A549 (cell line): Measurements from ENCODE around the gene TXNRD1. TPM values are rescaled to one million over a fixed set of nuclear protein-coding genes. Genes with fewer than 3 reads are reported as not detected.

Source experiments
- ATOH8 ChIP-seq: fragments of 250-450 bp; sonication (Bioruptor Pico); IDR thresholded peaks from 2 replicates; pipeline ENCODE4 v1.5.0; 2020; ENCODE audit warnings: low read depth, mild to moderate bottlenecking, moderate library complexity
- BCL3 ChIP-seq: fragments of >200 bp; sonication (Bioruptor Twin); formaldehyde crosslinking; IDR thresholded peaks from 3 replicates; pipeline ENCODE4 v1.6.1; 2016
- BHLHE40 ChIP-seq: IDR thresholded peaks from 2 replicates; pipeline ENCODE4 v1.6.1; 2012; ENCODE audit warnings: low read depth, low read length, inconsistent platforms
- CBX8 ChIP-seq: fragments of 200-600 bp; sonication (generic); IDR thresholded peaks from 2 replicates; pipeline ENCODE4 v1.6.1; 2016
- CEBPB ChIP-seq, 2 experiments: fragments of >200 bp in 1 of 2; sonication (Bioruptor Twin) in 1 of 2; formaldehyde crosslinking in 1 of 2; IDR thresholded peaks; 2 replicates each; pipeline ENCODE4 v1.6.1; 2012 to 2016
- CHD2 ChIP-seq: fragments of 150-350 bp; IDR thresholded peaks from 2 replicates; pipeline ENCODE4 v1.6.1; 2014; ENCODE audit warnings: low read length; ENCODE audit not compliant: partially characterized antibody
- CHD4 ChIP-seq: fragments of 200-600 bp; sonication (generic); IDR thresholded peaks from 2 replicates; pipeline ENCODE4 v1.6.1; 2016; ENCODE audit warnings: antibody characterized with exemption, mild to moderate bottlenecking, borderline replicate concordance
- EHF ChIP-seq: fragments of 250-450 bp; sonication (Bioruptor Pico); IDR thresholded peaks from 2 replicates; pipeline ENCODE4 v1.5.0; 2020; ENCODE audit warnings: mild to moderate bottlenecking
- EHMT2 ChIP-seq: fragments of 200-600 bp; sonication (generic); IDR thresholded peaks from 2 replicates; pipeline ENCODE4 v1.6.1; 2016; ENCODE audit warnings: antibody characterized with exemption, low read depth, mild to moderate bottlenecking, moderate library complexity
- ELK1 ChIP-seq: fragments of 150-350 bp; IDR thresholded peaks from 2 replicates; pipeline ENCODE4 v1.6.1; 2014; ENCODE audit warnings: low read depth, mild to moderate bottlenecking, low read length
- EP300 ChIP-seq, 2 experiments: fragments of >200 bp; sonication (Bioruptor Twin); formaldehyde crosslinking; IDR thresholded peaks; 2 replicates in 1 of 2; 3 replicates in 1 of 2; pipeline ENCODE4 v1.6.1; 2016 to 2017
- GATA3 ChIP-seq: IDR thresholded peaks from 2 replicates; pipeline ENCODE4 v1.6.1; 2012; ENCODE audit warnings: borderline replicate concordance
- HDAC2 ChIP-seq: fragments of 200-600 bp; sonication (generic); IDR thresholded peaks from 2 replicates; pipeline ENCODE4 v1.6.1; 2016
- HES2 ChIP-seq: fragments of >200 bp; sonication (Bioruptor Twin); formaldehyde crosslinking; IDR thresholded peaks from 2 replicates; pipeline ENCODE4 v1.6.1; 2016
- HEYL ChIP-seq: fragments of 250-450 bp; sonication (Bioruptor Pico); IDR thresholded peaks from 2 replicates; pipeline ENCODE4 v1.8.0; 2021; ENCODE audit warnings: mild to moderate bottlenecking, moderate library complexity
- HOXA7 ChIP-seq: fragments of 250-450 bp; sonication (Bioruptor Pico); IDR thresholded peaks from 2 replicates; pipeline ENCODE4 v1.5.0; 2020; ENCODE audit warnings: mild to moderate bottlenecking, moderate library complexity
- HOXB13 ChIP-seq: fragments of 250-450 bp; sonication (Bioruptor Pico); IDR thresholded peaks from 2 replicates; pipeline ENCODE4 v1.5.0; 2020; ENCODE audit warnings: low read depth, mild to moderate bottlenecking, moderate library complexity
- JUNB ChIP-seq: fragments of >200 bp; sonication (Bioruptor Twin); formaldehyde crosslinking; IDR thresholded peaks from 2 replicates; pipeline ENCODE4 v1.6.1; 2016
- KDM1A ChIP-seq: fragments of 200-600 bp; sonication (generic); IDR thresholded peaks from 2 replicates; pipeline ENCODE4 v1.6.1; 2016; ENCODE audit warnings: low read depth, mild to moderate bottlenecking
- MAX ChIP-seq: IDR thresholded peaks from 2 replicates; pipeline ENCODE4 v1.6.1; 2012
- MAZ ChIP-seq: fragments of 150-350 bp; IDR thresholded peaks from 2 replicates; pipeline ENCODE4 v1.6.1; 2014; ENCODE audit warnings: antibody characterized with exemption, low read depth, low read length, borderline replicate concordance
- MYC ChIP-seq: IDR thresholded peaks from 2 replicates; pipeline ENCODE4 v1.6.1; 2012; ENCODE audit warnings: mild to moderate bottlenecking, inconsistent platforms, low read length, improper control_type of control experiment, borderline replicate concordance
- NFE2L2 ChIP-seq: fragments of 150-350 bp; conservative IDR thresholded peaks from 2 replicates; pipeline ENCODE4 v1.6.1; 2014; ENCODE audit warnings: low read length
- NPAS2 ChIP-seq: fragments of 250-450 bp; sonication (Bioruptor Pico); IDR thresholded peaks from 2 replicates; pipeline ENCODE4 v1.8.0; 2022; ENCODE audit warnings: mild to moderate bottlenecking, moderate library complexity, borderline replicate concordance
- NR3C1 ChIP-seq: fragments of >200 bp; sonication (Bioruptor Twin); formaldehyde crosslinking; IDR thresholded peaks from 3 replicates; pipeline ENCODE4 v1.6.1; 2017
- PBX3 ChIP-seq: IDR thresholded peaks from 2 replicates; pipeline ENCODE4 v1.6.1; 2012
- PHF8 ChIP-seq: fragments of 200-600 bp; sonication (generic); IDR thresholded peaks from 2 replicates; pipeline ENCODE4 v1.6.1; 2016; ENCODE audit warnings: low read depth, mild to moderate bottlenecking, antibody characterized with exemption, moderate library complexity, borderline replicate concordance
- POLR2A ChIP-seq: IDR thresholded peaks from 2 replicates; pipeline ENCODE4 v1.6.1; 2012; ENCODE audit warnings: mild to moderate bottlenecking, low read length
- POLR2AphosphoS2 ChIP-seq: conservative IDR thresholded peaks from 2 replicates; pipeline ENCODE4 v1.6.1; 2012; ENCODE audit warnings: low read length, improper control_type of control experiment, inconsistent platforms
- RAD21 ChIP-seq, 2 experiments: fragments of >200 bp in 1 of 2; sonication (Bioruptor Twin) in 1 of 2; formaldehyde crosslinking in 1 of 2; IDR thresholded peaks in 1 of 2; conservative IDR thresholded peaks in 1 of 2; 2 replicates in 1 of 2; 3 replicates in 1 of 2; pipeline ENCODE4 v1.6.1; 2012 to 2018; ENCODE audit warnings: inconsistent platforms in 1 of 2
- REST ChIP-seq: fragments of 200-600 bp; sonication (generic); IDR thresholded peaks from 2 replicates; pipeline ENCODE4 v1.6.1; 2016; ENCODE audit warnings: antibody characterized with exemption, mild to moderate bottlenecking, moderate library complexity
- RNF2 ChIP-seq: fragments of 200-600 bp; sonication (generic); IDR thresholded peaks from 2 replicates; pipeline ENCODE4 v1.6.1; 2016; ENCODE audit warnings: low read depth, mild to moderate bottlenecking, antibody characterized with exemption, moderate library complexity, borderline replicate concordance
- SMC3 ChIP-seq: fragments of >200 bp; sonication (Bioruptor Twin); formaldehyde crosslinking; IDR thresholded peaks from 3 replicates; pipeline ENCODE4 v1.6.1; 2018; ENCODE audit warnings: inconsistent platforms
- TFCP2L1 ChIP-seq: fragments of 250-450 bp; sonication (Bioruptor Pico); IDR thresholded peaks from 2 replicates; pipeline ENCODE4 v1.5.0; 2021; ENCODE audit warnings: mild to moderate bottlenecking
- ZNF302 ChIP-seq: fragments of 250-450 bp; sonication (Bioruptor Pico); IDR thresholded peaks from 2 replicates; pipeline ENCODE4 v1.9.0; 2021; ENCODE audit warnings: inconsistent platforms, mild to moderate bottlenecking, moderate library complexity
- ZSCAN20 ChIP-seq: fragments of 250-450 bp; sonication (Bioruptor Pico); IDR thresholded peaks from 2 replicates; pipeline ENCODE4 v1.8.0; 2022; ENCODE audit warnings: mild to moderate bottlenecking, moderate library complexity
- polyA plus RNA-seq, 4 experiments: library from polyadenylated mRNA; depleted of rRNA in 3 of 4; stranded (reverse); fragments of >200 nt; fragmentation: RNase III in 1 of 4; extraction: RNeasy Plus Mini Kit Qiagen cat#74134 plus additional on column Dnase treatment in 1 of 4; gene quantifications; 2 replicates in 3 of 4; 3 replicates in 1 of 4; pipeline ENCODE4 v1.2.3, GENCODE V29; 2011 to 2017

TXNRD1 gene
- polyA plus RNA-seq, 2 of the 4 experiments (the other 2 are of a cell fraction), result 899 to 1,230 TPM

- TF ChIP-seq EHMT2, result no peak
- no peak for TF ChIP-seq PHF8
- no peak for TF ChIP-seq MAZ
- TF ChIP-seq HDAC2, result 0 out of 2 replicates have a peak, but pooled peaks have one; percentile 17
- TF ChIP-seq NPAS2 (CRISPR knock-in tag), result no peak
- peak; percentile 75 for TF ChIP-seq HES2
- TF ChIP-seq HOXA7, result 0 out of 2 replicates have a peak, but pooled peaks have one; percentile 33
- no peak for TF ChIP-seq RNF2
- no peak for TF ChIP-seq NR3C1
- TF ChIP-seq CBX8, result no peak
- TF ChIP-seq ELK1, result no peak
- 0 out of 2 replicates have a peak, but pooled peaks have one; percentile 24 for TF ChIP-seq EHF
- TF ChIP-seq MYC, result no peak
- TF ChIP-seq JUNB, result peak; percentile 79; the same call in 1 of the 2 replicates
- peak; percentile 8; the same call in 1 of the 2 replicates for TF ChIP-seq ZNF302 (CRISPR knock-in tag)
- no peak for TF ChIP-seq CHD4
- TF ChIP-seq ATOH8 (CRISPR knock-in tag), result peak; percentile 17; the same call in 1 of the 2 replicates
- TF ChIP-seq HOXB13, result 0 out of 2 replicates have a peak, but pooled peaks have one; percentile 52
- TF ChIP-seq KDM1A, result no peak
- TF ChIP-seq RAD21 (conservative IDR thresholded peaks at IDR 0.05 in 1 of 2, IDR thresholded peaks at IDR 0.05 in 1 of 2), result peak; percentile 23 to 27; a peak in 3 of 5 replicates
- peak; percentile 81 for TF ChIP-seq MAX
- no peak for TF ChIP-seq POLR2A
- TF ChIP-seq NFE2L2, result 0 out of 2 replicates have a peak, but pooled peaks have one; percentile 6
- TF ChIP-seq GATA3, result peak; percentile 99
- no peak for TF ChIP-seq REST
- peak; percentile 89 to 96 for TF ChIP-seq CEBPB (IDR thresholded peaks at IDR 0.05)
- peak; percentile 54; the same call in 1 of the 2 replicates for TF ChIP-seq TFCP2L1 (CRISPR knock-in tag)
- TF ChIP-seq BHLHE40, result peak; percentile 91
- no peak; the same call in 2 of the 3 replicates for TF ChIP-seq SMC3
- TF ChIP-seq POLR2AphosphoS2, result no peak
- peak; percentile 71; the same call in 1 of the 3 replicates for TF ChIP-seq BCL3
- TF ChIP-seq HEYL (CRISPR knock-in tag), result peak; percentile 41; the same call in 1 of the 2 replicates
- no peak for TF ChIP-seq ZSCAN20 (CRISPR knock-in tag)
- peak; percentile 86 for TF ChIP-seq PBX3
- TF ChIP-seq CHD2, result no peak
- peak; percentile 91 to 92; a peak in 4 of 5 replicates for TF ChIP-seq EP300 (IDR thresholded peaks at IDR 0.05)
These were observed 4.4 kb downstream of the TXNRD1 start (continued) for GRCh38 chr12:104219908-104220404.
